GM19025 (cell line): ENCODE measurements around the gene GBX1.

ENCODE experiments used
- ATAC-seq: cut with Tn5 transposase; IDR thresholded peaks from one replicate; pipeline ENCODE4 v1.9.1; 2021; ENCODE audit warnings: mild to moderate bottlenecking, low read depth, moderate library complexity; ENCODE audit not compliant: unreplicated experiment

The GBX1 gene

GRCh38 chr7:151174246-151175046 lies 7.0 kb upstream of the GBX1 start:
- no peak for ATAC-seq

GRCh38 chr7:151173386-151174245 lies 6.1 kb upstream of the GBX1 start:
- no peak for ATAC-seq

- peak; percentile 63 for ATAC-seq
These were observed 5.0 kb upstream of the GBX1 start for GRCh38 chr7:151172273-151173141.

GRCh38 chr7:151168787-151169162 lies 1.3 kb upstream of the GBX1 start:
- no peak for ATAC-seq

DNA sequence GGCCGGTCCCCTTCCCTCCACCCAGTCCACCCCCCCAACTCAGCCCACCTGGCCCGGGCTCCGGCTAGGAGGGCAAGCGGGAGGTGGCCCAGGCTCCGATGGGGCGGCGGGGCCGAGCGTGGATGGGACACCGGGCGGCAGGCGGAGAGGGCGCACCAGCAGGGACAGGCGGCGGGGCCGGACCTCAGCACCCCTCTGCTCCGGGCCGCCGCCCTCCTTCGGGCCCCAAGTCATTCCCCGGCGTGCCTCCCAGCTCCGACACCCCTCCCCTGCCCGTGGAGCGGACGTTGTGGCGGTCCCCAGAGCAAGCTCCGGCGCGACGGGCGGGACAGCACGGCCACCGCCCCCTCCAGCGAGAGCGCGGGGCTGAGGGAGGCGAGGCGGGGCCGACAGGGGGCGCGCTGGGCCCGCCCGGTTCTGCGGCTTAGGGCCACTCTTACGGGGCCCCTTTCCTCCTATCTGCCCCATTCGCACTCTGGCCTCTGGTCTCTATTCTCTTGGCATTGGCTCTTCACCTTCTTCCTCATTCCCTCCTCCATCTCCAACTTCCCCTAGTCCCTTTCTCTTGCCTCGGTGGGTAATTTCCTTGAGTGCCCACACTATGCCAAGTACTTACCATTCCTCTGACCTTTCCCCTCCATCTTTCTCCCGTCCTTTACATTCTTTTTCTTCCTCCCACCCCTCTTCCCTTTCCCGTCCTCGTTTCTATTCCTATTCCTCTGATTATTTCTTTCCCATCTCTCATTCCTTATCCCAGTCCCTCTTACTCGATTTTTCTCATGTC lies 701 bp upstream of the GBX1 start:
- no peak for ATAC-seq

GRCh38 chr7:151166629-151167196 lies 781 bp downstream of the GBX1 start:
- ATAC-seq, result no peak

DNA sequence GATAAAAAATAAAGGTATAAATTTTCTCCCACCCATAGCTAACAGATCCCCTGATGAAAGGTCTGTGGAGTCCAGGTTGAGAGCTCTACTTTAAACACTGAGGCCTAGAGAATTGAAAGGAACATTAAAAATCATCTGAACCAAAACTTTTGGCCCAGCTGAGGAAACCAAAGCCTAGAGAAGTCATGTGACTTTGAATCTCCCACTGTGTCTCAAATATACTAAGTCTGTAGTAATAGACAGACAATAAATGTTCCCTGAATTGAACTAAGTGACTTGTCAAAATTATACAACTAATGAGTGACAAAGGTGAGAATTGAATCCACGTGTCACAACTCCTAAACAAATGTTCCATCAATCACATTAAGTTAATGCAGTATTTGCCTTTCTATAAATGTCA lies 5.7 kb downstream of the GBX1 start:
- no peak for ATAC-seq

GRCh38 chr7:151157645-151158329 lies 9.7 kb downstream of the GBX1 start:
- ATAC-seq, result no peak

GRCh38 chr7:151152643-151153513 lies 14.6 kb downstream of the GBX1 start:
- ATAC-seq, result no peak

DNA sequence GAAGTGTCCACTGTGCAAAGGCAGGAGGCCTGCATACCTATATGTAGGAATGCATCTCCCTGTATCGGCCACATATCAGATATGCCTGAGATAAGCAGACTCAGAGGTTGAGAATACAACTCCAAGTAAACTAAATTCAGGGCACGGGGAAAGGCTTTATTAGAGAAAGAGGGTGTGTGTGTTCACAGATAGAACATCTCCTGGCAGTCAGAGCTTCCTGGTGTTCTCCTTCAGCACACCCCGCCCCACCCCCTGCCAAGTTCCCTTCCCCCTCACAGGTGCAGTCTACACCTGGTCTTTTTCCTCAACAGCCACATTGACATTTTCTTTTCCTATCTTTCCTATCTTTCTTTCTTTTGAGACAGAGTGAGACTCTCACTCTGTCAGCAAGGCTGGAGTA lies 17.1 kb downstream of the GBX1 start:
- ATAC-seq, result no peak

DNA sequence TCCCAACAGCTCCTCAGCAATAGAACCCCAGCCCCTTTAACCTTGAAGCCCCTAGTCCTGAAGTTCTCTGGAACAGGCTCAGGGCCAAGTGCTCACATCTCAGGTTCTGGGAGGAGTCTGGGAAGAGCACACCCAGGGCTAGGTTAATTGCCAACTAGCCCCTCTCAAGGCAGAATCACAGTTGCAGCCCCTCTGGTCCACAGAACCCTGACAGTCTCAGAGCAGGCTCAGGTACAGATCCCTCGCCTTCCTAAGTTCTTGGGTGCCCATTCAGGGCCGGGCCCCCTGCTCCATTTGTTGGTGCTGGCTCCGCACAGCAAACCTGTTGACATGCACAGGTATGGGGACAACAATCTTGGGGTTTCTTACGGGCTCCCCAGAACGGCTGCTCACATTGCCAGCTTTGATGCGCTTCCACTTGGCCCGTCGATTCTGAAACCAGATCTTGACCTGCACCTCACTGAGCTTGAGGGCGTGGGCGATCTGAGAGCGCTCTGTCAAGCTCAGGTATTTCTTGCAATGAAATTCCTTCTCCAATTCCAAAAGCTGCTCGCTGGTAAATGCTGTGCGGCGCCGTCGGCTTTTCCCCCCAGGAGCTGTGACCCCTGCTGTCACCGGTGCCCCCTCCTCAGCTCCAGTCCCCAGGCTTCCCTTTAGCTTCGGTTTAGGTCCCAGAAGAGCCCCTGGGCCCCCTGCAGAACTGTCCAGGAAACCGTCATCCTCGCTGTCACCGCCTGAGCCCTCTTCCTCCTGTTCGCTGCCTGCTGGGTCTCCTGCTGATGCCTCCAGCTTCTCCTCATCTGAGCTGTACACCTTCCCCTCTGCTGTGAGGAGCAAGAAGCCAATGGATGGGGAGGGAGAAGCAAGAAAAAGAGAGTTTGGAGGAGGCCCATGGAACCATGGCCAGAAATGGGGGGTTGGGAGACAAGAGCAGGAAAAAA lies 18.9 kb downstream of the GBX1 start:
- ATAC-seq, result no peak

DNA sequence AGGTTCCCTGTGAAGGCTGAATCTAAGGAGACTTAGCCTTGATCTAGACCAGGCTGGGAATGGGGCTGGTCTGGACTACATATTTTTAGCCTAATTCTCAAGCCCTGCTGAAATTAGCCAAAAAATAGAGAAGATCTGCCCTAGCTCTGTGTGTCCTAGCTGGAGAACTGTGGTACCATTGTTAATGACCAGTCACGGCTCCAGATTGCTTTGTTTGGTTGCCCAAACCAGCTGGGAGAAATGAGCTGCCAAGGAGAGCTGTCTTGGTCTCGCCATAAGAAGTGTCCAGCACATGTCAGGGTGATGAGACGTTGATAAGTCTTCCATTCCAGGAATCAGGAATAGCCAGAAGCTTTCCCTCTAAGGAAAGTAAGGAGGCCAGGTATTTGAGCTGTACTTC lies 20.7 kb downstream of the GBX1 start:
- no peak for ATAC-seq

- no peak for ATAC-seq
These were observed 23.1 kb downstream of the GBX1 start for GRCh38 chr7:151144387-151144786.

- no peak for ATAC-seq
These were observed 24.1 kb downstream of the GBX1 start for GRCh38 chr7:151143261-151144015.

DNA sequence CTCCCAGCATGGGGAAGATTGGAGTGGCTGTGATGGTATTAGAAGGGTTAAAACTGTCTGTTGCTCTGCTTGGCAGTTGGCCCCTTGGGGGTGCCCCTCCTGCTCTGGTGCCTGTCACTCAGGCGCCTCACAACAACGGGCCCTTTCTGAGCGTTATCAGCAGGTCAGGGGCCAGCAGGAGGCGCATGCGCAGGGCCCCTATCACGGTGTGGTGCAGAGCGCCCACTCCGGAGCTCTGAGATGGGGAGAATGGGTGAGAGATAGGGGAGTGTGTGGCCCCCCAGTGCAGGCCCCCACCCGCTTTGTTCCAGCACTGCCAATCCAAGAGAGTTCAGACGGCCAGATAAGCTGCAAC lies 24.8 kb downstream of the GBX1 start:
- no peak for ATAC-seq

- no peak for ATAC-seq
These were observed 25.4 kb downstream of the GBX1 start for GRCh38 chr7:151141855-151142685.
